Measurements from ENCODE around the gene DCUN1D4. TPM values are rescaled to one million over a fixed set of nuclear protein-coding genes. Genes with fewer than 3 reads are reported as not detected.

The DCUN1D4 gene
- total RNA-seq, 1 experiment from 2014 or later: 42.8 TPM

- ChIA-PET CTCF (no interaction called here), POLR2A (no interaction called here)
- Mint-ChIP-seq H3K27ac (ENCODE audit: unreplicated experiment) (no peak overlapping the region), H3K9me3 (ENCODE audit: unreplicated experiment) (no peaks in the 10 kb centered on the region), H3K27me3 (ENCODE audit: insufficient read depth, unreplicated experiment) (no peaks in the 10 kb centered on the region), H3K36me3 (ENCODE audit: insufficient read depth, unreplicated experiment) (no peaks in the 10 kb centered on the region), H3K4me1 (ENCODE audit: low read depth, unreplicated experiment) (no peaks in the 10 kb centered on the region), H3K4me3 (ENCODE audit: unreplicated experiment) (no peak overlapping the region)
- Histone ChIP-seq H3K36me3 (ENCODE audit: control insufficient read depth, insufficient read depth, low read length) (no peaks in the 10 kb centered on the region), H3K4me3 (ENCODE audit: low read depth, low read length) (no peak overlapping the region), H3K9me3 (no peaks in the 10 kb centered on the region), H3K4me1 (no peaks in the 10 kb centered on the region), H3K27me3 (replicated peaks; ENCODE audit: control insufficient read depth, insufficient read depth, low read length) (no peaks in the 10 kb centered on the region)
- BruUV-seq (replicated peaks): no TSS peak
- TF ChIP-seq CTCF (IDR thresholded peaks at IDR 0.05; ENCODE audit: insufficient read depth in 1 of 2, low read depth in 1 of 2, low read length in 1 of 2, severe bottlenecking in 1 of 2, unreplicated experiment in 1 of 2): no peak
- intact Hi-C loops (cut with micrococcal nuclease; ENCODE audit: unreplicated experiment): no loop called here
- no peak for DNase-seq
Measured at GRCh38 chr4:51925307-51925706, 82.4 kb downstream of the DCUN1D4 start.

GRCh38 chr4:51930557-51930956, 87.6 kb downstream of the DCUN1D4 start:
- no peak for TF ChIP-seq CTCF (IDR thresholded peaks at IDR 0.05; ENCODE audit: insufficient read depth in 1 of 2, low read depth in 1 of 2, low read length in 1 of 2, severe bottlenecking in 1 of 2, unreplicated experiment in 1 of 2)
- intact Hi-C loops (cut with micrococcal nuclease; ENCODE audit: unreplicated experiment): no loop called here
- no peak overlapping the region for H3K27ac Mint-ChIP-seq (ENCODE audit: unreplicated experiment)

GRCh38 chr4:51931461-51931860, 88.5 kb downstream of the DCUN1D4 start:
- Histone ChIP-seq H3K4me1 (no peaks in the 10 kb centered on the region), H3K9me3 (no peaks in the 10 kb centered on the region), H3K4me3 (ENCODE audit: low read depth, low read length) (no peak overlapping the region), H3K27me3 (replicated peaks; ENCODE audit: control insufficient read depth, insufficient read depth, low read length) (no peaks in the 10 kb centered on the region), H3K36me3 (ENCODE audit: control insufficient read depth, insufficient read depth, low read length) (no peaks in the 10 kb centered on the region)
- Mint-ChIP-seq H3K27ac (ENCODE audit: unreplicated experiment) (no peak overlapping the region), H3K36me3 (ENCODE audit: insufficient read depth, unreplicated experiment) (no peaks in the 10 kb centered on the region), H3K4me3 (ENCODE audit: unreplicated experiment) (no peak overlapping the region), H3K4me1 (ENCODE audit: low read depth, unreplicated experiment) (no peaks in the 10 kb centered on the region), H3K9me3 (ENCODE audit: unreplicated experiment) (no peaks in the 10 kb centered on the region), H3K27me3 (ENCODE audit: insufficient read depth, unreplicated experiment) (no peaks in the 10 kb centered on the region)
- no peak for DNase-seq
- no peak for TF ChIP-seq CTCF (IDR thresholded peaks at IDR 0.05; ENCODE audit: insufficient read depth in 1 of 2, low read depth in 1 of 2, low read length in 1 of 2, severe bottlenecking in 1 of 2, unreplicated experiment in 1 of 2)
- intact Hi-C loops (cut with micrococcal nuclease; ENCODE audit: unreplicated experiment): no loop called here
- ChIA-PET CTCF (no interaction called here), POLR2A (no interaction called here)
- BruUV-seq (replicated peaks): no TSS peak

More at GRCh38 chr4:51930557-51930956, 87.6 kb downstream of the DCUN1D4 start:
- Histone ChIP-seq H3K27me3 (replicated peaks; ENCODE audit: control insufficient read depth, insufficient read depth, low read length) (no peaks in the 10 kb centered on the region), H3K36me3 (ENCODE audit: control insufficient read depth, insufficient read depth, low read length) (no peaks in the 10 kb centered on the region), H3K9me3 (no peaks in the 10 kb centered on the region), H3K4me1 (no peaks in the 10 kb centered on the region), H3K4me3 (ENCODE audit: low read depth, low read length) (no peak overlapping the region)
- no peak for DNase-seq
- no peaks in the 10 kb centered on the region for H3K4me1 Mint-ChIP-seq (ENCODE audit: low read depth, unreplicated experiment)
- no TSS peak for BruUV-seq (replicated peaks)
- H3K27me3 Mint-ChIP-seq (ENCODE audit: insufficient read depth, unreplicated experiment): no peaks in the 10 kb centered on the region
- no peaks in the 10 kb centered on the region for H3K36me3 Mint-ChIP-seq (ENCODE audit: insufficient read depth, unreplicated experiment)
- POLR2A ChIA-PET: no interaction called here
- H3K9me3 Mint-ChIP-seq (ENCODE audit: unreplicated experiment): no peaks in the 10 kb centered on the region
- no peak overlapping the region for H3K4me3 Mint-ChIP-seq (ENCODE audit: unreplicated experiment)
- CTCF ChIA-PET: no interaction called here

All from Caco-2 (cell line).